ENCODE results near the gene DNAAF2. TPM values are rescaled to one million over a fixed set of nuclear protein-coding genes. Genes with fewer than 3 reads are reported as not detected.

The DNAAF2 gene
- total and polyA plus RNA-seq, 2 of the 13 experiments (the other 11 are each of a cell fraction or from before 2014, with no cell fraction given), result 6.1 to 13.6 TPM

DNA sequence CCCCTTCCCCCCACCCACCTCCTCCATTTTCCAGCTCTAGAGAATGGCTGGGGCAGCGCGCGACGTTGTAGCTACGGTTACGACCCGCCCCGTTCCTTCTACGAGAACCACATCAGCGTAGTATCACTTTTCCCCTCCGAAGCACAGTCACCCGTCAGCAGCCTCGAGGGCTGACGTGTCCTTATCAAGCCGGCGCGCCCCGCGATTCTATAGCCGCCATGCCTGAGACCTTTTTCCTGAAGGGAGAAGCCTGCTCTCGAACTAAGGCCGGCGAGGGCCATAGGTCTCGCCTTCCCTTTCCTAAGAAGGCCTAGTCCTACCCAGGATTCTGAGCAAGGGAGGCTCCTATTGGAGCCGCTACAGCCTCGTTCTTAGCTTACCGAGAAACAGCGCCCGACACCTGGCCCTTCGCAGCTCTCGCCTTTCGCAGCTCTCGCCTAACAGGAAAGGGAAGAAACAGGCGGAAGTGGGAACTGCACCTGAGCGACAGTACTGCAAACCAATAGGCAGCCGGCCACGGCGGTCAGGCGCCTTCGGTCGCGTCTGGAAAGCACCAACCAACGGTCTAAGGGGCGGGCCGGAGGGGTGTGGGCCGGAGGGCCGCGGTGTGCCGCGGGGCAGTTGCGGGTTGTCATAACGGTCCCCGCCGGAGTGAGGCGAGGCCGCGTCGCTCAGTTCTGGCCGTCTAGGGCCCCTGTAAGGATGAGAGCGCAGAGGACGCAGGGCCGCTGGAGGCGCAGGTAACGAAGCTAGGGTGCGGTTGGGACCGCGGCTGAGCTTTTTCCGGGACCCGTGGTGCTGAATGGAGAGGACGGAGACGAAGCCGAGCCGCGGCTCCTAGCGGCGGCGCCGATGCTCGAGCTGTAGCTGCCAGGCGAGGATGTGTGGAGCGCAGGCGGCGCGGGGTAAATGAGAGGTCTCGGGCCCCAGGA lies 14.6 kb downstream of the DNAAF2 start, which contains the start of the genes MGAT2 and RPL36AL (continued):
- 0 out of 2 replicates have a peak, but pooled peaks have one; percentile 40 for TF ChIP-seq WIZ (CRISPR knock-in tag; IDR thresholded peaks at IDR 0.05)
- TF ChIP-seq GABPB1 (CRISPR knock-in tag; IDR thresholded peaks at IDR 0.05), result peak; percentile 94
- TF ChIP-seq, protein P1, sequence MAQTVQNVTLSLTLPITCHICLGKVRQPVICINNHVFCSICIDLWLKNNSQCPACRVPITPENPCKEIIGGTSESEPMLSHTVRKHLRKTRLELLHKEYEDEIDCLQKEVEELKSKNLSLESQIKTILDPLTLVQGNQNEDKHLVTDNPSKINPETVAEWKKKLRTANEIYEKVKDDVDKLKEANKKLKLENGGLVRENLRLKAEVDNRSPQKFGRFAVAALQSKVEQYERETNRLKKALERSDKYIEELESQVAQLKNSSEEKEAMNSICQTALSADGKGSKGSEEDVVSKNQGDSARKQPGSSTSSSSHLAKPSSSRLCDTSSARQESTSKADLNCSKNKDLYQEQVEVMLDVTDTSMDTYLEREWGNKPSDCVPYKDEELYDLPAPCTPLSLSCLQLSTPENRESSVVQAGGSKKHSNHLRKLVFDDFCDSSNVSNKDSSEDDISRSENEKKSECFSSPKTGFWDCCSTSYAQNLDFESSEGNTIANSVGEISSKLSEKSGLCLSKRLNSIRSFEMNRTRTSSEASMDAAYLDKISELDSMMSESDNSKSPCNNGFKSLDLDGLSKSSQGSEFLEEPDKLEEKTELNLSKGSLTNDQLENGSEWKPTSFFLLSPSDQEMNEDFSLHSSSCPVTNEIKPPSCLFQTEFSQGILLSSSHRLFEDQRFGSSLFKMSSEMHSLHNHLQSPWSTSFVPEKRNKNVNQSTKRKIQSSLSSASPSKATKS (CRISPR knock-in tag; IDR thresholded peaks at IDR 0.05), result no peak
- TF ChIP-seq MYC (CRISPR knock-in tag; IDR thresholded peaks at IDR 0.05; ENCODE audit: borderline replicate concordance), result peak; percentile 67
- TF ChIP-seq, protein P2, sequence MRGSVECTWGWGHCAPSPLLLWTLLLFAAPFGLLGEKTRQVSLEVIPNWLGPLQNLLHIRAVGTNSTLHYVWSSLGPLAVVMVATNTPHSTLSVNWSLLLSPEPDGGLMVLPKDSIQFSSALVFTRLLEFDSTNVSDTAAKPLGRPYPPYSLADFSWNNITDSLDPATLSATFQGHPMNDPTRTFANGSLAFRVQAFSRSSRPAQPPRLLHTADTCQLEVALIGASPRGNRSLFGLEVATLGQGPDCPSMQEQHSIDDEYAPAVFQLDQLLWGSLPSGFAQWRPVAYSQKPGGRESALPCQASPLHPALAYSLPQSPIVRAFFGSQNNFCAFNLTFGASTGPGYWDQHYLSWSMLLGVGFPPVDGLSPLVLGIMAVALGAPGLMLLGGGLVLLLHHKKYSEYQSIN (CRISPR knock-in tag; IDR thresholded peaks at IDR 0.05; ENCODE audit: borderline replicate concordance), result no peak
- TF ChIP-seq, protein P3, sequence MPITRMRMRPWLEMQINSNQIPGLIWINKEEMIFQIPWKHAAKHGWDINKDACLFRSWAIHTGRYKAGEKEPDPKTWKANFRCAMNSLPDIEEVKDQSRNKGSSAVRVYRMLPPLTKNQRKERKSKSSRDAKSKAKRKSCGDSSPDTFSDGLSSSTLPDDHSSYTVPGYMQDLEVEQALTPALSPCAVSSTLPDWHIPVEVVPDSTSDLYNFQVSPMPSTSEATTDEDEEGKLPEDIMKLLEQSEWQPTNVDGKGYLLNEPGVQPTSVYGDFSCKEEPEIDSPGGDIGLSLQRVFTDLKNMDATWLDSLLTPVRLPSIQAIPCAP (CRISPR knock-in tag; IDR thresholded peaks at IDR 0.05; ENCODE audit: low read depth), result no peak
- TF ChIP-seq TRIM24 (CRISPR knock-in tag; IDR thresholded peaks at IDR 0.05), result no peak
- no peak for TF ChIP-seq ONECUT2 (CRISPR knock-in tag; IDR thresholded peaks at IDR 0.05)
- TF ChIP-seq ZNF720 (CRISPR knock-in tag; IDR thresholded peaks at IDR 0.05), result no peak
- peak; percentile 11; the same call in 1 of the 2 replicates for TF ChIP-seq FOXK1 (CRISPR knock-in tag; IDR thresholded peaks at IDR 0.05; ENCODE audit: borderline replicate concordance, low read depth)
- TF ChIP-seq, protein P4, sequence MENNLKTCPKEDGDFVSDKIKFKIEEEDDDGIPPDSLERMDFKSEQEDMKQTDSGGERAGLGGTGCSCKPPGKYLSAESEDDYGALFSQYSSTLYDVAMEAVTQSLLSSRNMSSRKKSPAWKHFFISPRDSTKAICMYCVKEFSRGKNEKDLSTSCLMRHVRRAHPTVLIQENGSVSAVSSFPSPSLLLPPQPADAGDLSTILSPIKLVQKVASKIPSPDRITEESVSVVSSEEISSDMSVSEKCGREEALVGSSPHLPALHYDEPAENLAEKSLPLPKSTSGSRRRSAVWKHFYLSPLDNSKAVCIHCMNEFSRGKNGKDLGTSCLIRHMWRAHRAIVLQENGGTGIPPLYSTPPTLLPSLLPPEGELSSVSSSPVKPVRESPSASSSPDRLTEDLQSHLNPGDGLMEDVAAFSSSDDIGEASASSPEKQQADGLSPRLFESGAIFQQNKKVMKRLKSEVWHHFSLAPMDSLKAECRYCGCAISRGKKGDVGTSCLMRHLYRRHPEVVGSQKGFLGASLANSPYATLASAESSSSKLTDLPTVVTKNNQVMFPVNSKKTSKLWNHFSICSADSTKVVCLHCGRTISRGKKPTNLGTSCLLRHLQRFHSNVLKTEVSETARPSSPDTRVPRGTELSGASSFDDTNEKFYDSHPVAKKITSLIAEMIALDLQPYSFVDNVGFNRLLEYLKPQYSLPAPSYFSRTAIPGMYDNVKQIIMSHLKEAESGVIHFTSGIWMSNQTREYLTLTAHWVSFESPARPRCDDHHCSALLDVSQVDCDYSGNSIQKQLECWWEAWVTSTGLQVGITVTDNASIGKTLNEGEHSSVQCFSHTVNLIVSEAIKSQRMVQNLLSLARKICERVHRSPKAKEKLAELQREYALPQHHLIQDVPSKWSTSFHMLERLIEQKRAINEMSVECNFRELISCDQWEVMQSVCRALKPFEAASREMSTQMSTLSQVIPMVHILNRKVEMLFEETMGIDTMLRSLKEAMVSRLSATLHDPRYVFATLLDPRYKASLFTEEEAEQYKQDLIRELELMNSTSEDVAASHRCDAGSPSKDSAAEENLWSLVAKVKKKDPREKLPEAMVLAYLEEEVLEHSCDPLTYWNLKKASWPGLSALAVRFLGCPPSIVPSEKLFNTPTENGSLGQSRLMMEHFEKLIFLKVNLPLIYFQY (CRISPR knock-in tag; IDR thresholded peaks at IDR 0.05; ENCODE audit: borderline replicate concordance), result peak; percentile 69; the same call in 1 of the 2 replicates
- TF ChIP-seq KAT2B (IDR thresholded peaks at IDR 0.05; ENCODE audit: borderline replicate concordance, low read depth, low read length), result no peak
- TF ChIP-seq, protein P5, sequence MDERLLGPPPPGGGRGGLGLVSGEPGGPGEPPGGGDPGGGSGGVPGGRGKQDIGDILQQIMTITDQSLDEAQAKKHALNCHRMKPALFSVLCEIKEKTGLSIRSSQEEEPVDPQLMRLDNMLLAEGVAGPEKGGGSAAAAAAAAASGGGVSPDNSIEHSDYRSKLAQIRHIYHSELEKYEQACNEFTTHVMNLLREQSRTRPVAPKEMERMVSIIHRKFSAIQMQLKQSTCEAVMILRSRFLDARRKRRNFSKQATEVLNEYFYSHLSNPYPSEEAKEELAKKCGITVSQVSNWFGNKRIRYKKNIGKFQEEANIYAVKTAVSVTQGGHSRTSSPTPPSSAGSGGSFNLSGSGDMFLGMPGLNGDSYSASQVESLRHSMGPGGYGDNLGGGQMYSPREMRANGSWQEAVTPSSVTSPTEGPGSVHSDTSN (CRISPR knock-in tag; IDR thresholded peaks at IDR 0.05), result peak; percentile 97
- TF ChIP-seq RELA (CRISPR knock-in tag; IDR thresholded peaks at IDR 0.05), result no peak
- no peak for TF ChIP-seq HCFC1 (IDR thresholded peaks at IDR 0.05; ENCODE audit: low read depth, low read length)
- TF ChIP-seq PCBP2 (optimal IDR thresholded peaks at IDR 0.05; ENCODE audit: low read depth, low read length, poor library complexity, severe bottlenecking), result no peak
